ENCODE results near the gene CEP20.
"Not testable (repeated sequence)": the region's sequence is repeated elsewhere in the genome, so short reads cannot be mapped to it uniquely, and the experiment has no call there.

The CEP20 gene

GRCh38 chr16:15857724-15858560, 30.5 kb downstream of the CEP20 start:
- no peak for FAIRE-seq

GRCh38 chr16:15856901-15857698, 31.3 kb downstream of the CEP20 start, which contains the start of gene MYH11:
Gene MYH11 (minus strand): TSS chr16:15857028. CDS start chr16:15838252, 18,776 bp downstream.
- FAIRE-seq: no peak

GRCh38 chr16:15856182-15856581, 32.2 kb downstream of the CEP20 start:
- FAIRE-seq: no peak

GRCh38 chr16:15855704-15856003, 32.7 kb downstream of the CEP20 start:
- no peak for FAIRE-seq

- FAIRE-seq: no peak
These were observed 33.3 kb downstream of the CEP20 start for GRCh38 chr16:15854906-15855703.

GRCh38 chr16:15854061-15854460, 34.3 kb downstream of the CEP20 start:
- FAIRE-seq: no peak

GRCh38 chr16:15853021-15853420, 35.4 kb downstream of the CEP20 start:
- no peak for FAIRE-seq

- FAIRE-seq: not testable (repeated sequence)
These were observed 37.8 kb downstream of the CEP20 start for GRCh38 chr16:15850555-15850954.

- FAIRE-seq: no peak
These were observed 39.0 kb downstream of the CEP20 start for GRCh38 chr16:15849209-15849981.

GRCh38 chr16:15847611-15848175, 40.7 kb downstream of the CEP20 start:
- FAIRE-seq: no peak

GRCh38 chr16:15846510-15846909, 41.9 kb downstream of the CEP20 start:
- FAIRE-seq: no peak

- no peak for FAIRE-seq
These were observed 44.6 kb downstream of the CEP20 start for GRCh38 chr16:15843635-15844279.

GRCh38 chr16:15839204-15839603, 49.2 kb downstream of the CEP20 start:
- FAIRE-seq: not testable (repeated sequence)

GRCh38 chr16:15837761-15838160, 50.6 kb downstream of the CEP20 start:
- no peak for FAIRE-seq

GRCh38 chr16:15836965-15837611, 51.3 kb downstream of the CEP20 start:
- FAIRE-seq: no peak

- FAIRE-seq: no peak
These were observed 52.3 kb downstream of the CEP20 start for GRCh38 chr16:15836074-15836473.

- FAIRE-seq: no peak
These were observed 53.1 kb downstream of the CEP20 start for GRCh38 chr16:15835136-15835878.

- no peak for FAIRE-seq
These were observed 53.9 kb downstream of the CEP20 start for GRCh38 chr16:15834502-15834901.

- no peak for FAIRE-seq
These were observed 54.9 kb downstream of the CEP20 start for GRCh38 chr16:15833541-15833940.

GRCh38 chr16:15832241-15832640, 56.2 kb downstream of the CEP20 start:
- FAIRE-seq: no peak

Measured in A204.1 (cell line).